ENCODE measurements around the gene TESK2. TPM values are rescaled to one million over a fixed set of nuclear protein-coding genes. Genes with fewer than 3 reads are reported as not detected.

TESK2 gene
- total and polyA plus RNA-seq, 4 donors, result 1.8 to 8.7 (median 3.6) TPM

DNA sequence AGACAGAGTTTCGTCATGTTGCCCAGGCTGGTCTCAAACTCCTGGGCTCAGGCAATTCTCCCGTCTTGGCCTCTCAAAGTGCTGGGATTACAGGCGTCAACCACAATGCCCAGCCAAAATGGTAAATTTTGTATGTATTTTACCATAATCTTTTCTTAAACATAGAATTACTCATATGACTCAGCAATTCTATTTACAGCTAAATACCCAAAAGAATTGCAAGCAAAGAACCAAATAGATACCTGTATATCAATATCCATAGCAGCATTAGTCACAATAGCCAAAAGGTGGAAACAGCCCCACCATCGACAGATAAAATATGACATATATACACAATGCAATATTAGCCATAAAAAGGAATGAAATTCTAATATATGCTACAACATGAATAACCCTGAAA, 36.5 kb downstream of the TESK2 start:
- no peak for DNase-seq
- 95 to 98% methylated on average over 4 of the region's 4 CpGs for WGBS, 2 donors
- no peak for ATAC-seq (ENCODE audit: insufficient read depth, low FRiP score)
- Histone ChIP-seq H3K27me3 (ENCODE audit: control insufficient read depth in 3 of 3, insufficient read depth in 3 of 3, low read length in 2 of 3) (no peaks in the 10 kb centered on the region), H3K9me3 (ENCODE audit: control insufficient read depth in 4 of 4, insufficient read depth in 3 of 4, low read length in 3 of 4) (no peaks in the 10 kb centered on the region), H3K9ac (ENCODE audit: insufficient read depth in 1 of 2, low read length in 2 of 2) (no peak overlapping the region), H3K27ac (ENCODE audit: low read depth in 1 of 2, low read length in 1 of 2) (no peak overlapping the region), H3K4me1 (ENCODE audit: control insufficient read depth in 5 of 5, insufficient read depth in 5 of 5, low read length in 5 of 5) (no peaks in the 10 kb centered on the region), H3K4me3 (no peak overlapping the region), H3K36me3 (ENCODE audit: control insufficient read depth in 4 of 4, insufficient read depth in 4 of 4, low read length in 4 of 4) (peaks cover 0 to 2% (median 0%) of the 10 kb centered on the region in 4 donors)
- TF ChIP-seq CTCF (IDR thresholded peaks at IDR 0.05; ENCODE audit: control extremely low read depth, extremely low read depth), result no peak

DNA sequence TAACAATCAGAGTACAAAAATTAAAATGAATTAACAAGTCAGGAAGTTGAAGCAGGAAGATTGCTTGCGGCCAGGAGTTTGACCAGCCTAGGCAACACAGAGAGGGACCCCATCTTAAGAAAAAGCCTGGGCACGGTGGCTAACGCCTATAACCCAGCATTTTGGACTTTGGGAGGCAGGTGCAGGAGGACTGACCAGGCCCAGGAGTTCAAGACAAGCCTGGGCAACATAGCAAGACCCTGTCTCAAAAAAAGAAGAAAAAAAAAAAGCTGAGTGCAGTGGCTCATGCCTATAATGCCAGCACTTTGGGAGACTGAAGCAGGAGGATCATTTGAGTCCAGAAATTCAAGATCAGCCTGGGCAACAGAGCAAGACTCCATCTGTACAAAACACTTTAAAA, 38.5 kb downstream of the TESK2 start:
- Histone ChIP-seq H3K9me3 (ENCODE audit: control insufficient read depth in 4 of 4, insufficient read depth in 3 of 4, low read length in 3 of 4) (no peaks in the 10 kb centered on the region), H3K9ac (ENCODE audit: insufficient read depth in 1 of 2, low read length in 2 of 2) (no peak overlapping the region), H3K4me1 (ENCODE audit: control insufficient read depth in 5 of 5, insufficient read depth in 5 of 5, low read length in 5 of 5) (no peaks in the 10 kb centered on the region), H3K27me3 (ENCODE audit: control insufficient read depth in 3 of 3, insufficient read depth in 3 of 3, low read length in 2 of 3) (no peaks in the 10 kb centered on the region), H3K36me3 (ENCODE audit: control insufficient read depth in 4 of 4, insufficient read depth in 4 of 4, low read length in 4 of 4) (peaks cover 0 to 2% (median 0%) of the 10 kb centered on the region in 4 donors), H3K4me3 (no peak overlapping the region), H3K27ac (ENCODE audit: low read depth in 1 of 2, low read length in 1 of 2) (no peak overlapping the region)
- DNase-seq (no peak), ATAC-seq (ENCODE audit: insufficient read depth, low FRiP score) (no peak)
- TF ChIP-seq CTCF (IDR thresholded peaks at IDR 0.05; ENCODE audit: control extremely low read depth, extremely low read depth), result no peak
- WGBS, 2 donors, result 89 to 92% methylated on average over 3 of the region's 3 CpGs

DNA sequence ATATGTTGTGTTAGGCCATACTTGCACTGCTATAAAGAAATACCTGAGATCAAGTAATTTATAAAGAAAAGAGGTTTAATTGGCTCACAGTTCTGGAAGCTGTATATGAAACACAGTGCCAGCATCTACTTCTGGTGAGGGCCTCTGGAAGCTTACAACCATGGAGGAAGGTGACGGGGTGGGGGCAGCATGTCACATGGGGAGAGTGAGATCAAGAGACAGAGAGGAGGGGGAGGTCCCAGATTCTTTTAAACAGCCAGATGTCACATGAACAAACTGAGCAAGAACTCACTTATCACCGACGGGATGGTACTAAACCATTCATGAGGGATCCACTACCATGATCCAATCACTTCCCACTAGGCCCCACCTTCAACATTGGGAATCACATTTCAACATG, 42.6 kb downstream of the TESK2 start:
- DNase-seq (no peak), ATAC-seq (ENCODE audit: insufficient read depth, low FRiP score) (no peak)
- H3K36me3 ChIP-seq (ENCODE audit: control insufficient read depth in 4 of 4, insufficient read depth in 4 of 4, low read length in 4 of 4), result no peaks in the 10 kb centered on the region
- H3K4me1 ChIP-seq (ENCODE audit: control insufficient read depth in 5 of 5, insufficient read depth in 5 of 5, low read length in 5 of 5), result no peaks in the 10 kb centered on the region
- H3K9ac ChIP-seq (ENCODE audit: insufficient read depth in 1 of 2, low read length in 2 of 2), result no peak overlapping the region
- no peak for TF ChIP-seq CTCF (IDR thresholded peaks at IDR 0.05; ENCODE audit: control extremely low read depth, extremely low read depth)
- no peak overlapping the region for H3K4me3 ChIP-seq
- no peak overlapping the region for H3K27ac ChIP-seq (ENCODE audit: low read depth in 1 of 2, low read length in 1 of 2)
- no peaks in the 10 kb centered on the region for H3K27me3 ChIP-seq (ENCODE audit: control insufficient read depth in 3 of 3, insufficient read depth in 3 of 3, low read length in 2 of 3)
- H3K9me3 ChIP-seq (ENCODE audit: control insufficient read depth in 4 of 4, insufficient read depth in 3 of 4, low read length in 3 of 4), result no peaks in the 10 kb centered on the region
- WGBS, 2 donors, result 97 to 98% methylated on average over 3 of the region's 3 CpGs

GRCh38 chr1:45446950-45447672, 43.9 kb downstream of the TESK2 start:
- no peaks in the 10 kb centered on the region for H3K4me1 ChIP-seq (ENCODE audit: control insufficient read depth in 5 of 5, insufficient read depth in 5 of 5, low read length in 5 of 5)
- H3K4me3 ChIP-seq, result no peak overlapping the region
- ATAC-seq (ENCODE audit: insufficient read depth, low FRiP score) (no peak), DNase-seq (no peak)
- no peak overlapping the region for H3K27ac ChIP-seq (ENCODE audit: low read depth in 1 of 2, low read length in 1 of 2)
- H3K27me3 ChIP-seq (ENCODE audit: control insufficient read depth in 3 of 3, insufficient read depth in 3 of 3, low read length in 2 of 3), result no peaks in the 10 kb centered on the region
- WGBS, 2 donors, result 80 to 100% methylated on average over 1 of the region's 1 CpG
- no peaks in the 10 kb centered on the region for H3K36me3 ChIP-seq (ENCODE audit: control insufficient read depth in 4 of 4, insufficient read depth in 4 of 4, low read length in 4 of 4)
- H3K9ac ChIP-seq (ENCODE audit: insufficient read depth in 1 of 2, low read length in 2 of 2), result no peak overlapping the region
- no peaks in the 10 kb centered on the region for H3K9me3 ChIP-seq (ENCODE audit: control insufficient read depth in 4 of 4, insufficient read depth in 3 of 4, low read length in 3 of 4)
- no peak for TF ChIP-seq CTCF (IDR thresholded peaks at IDR 0.05; ENCODE audit: control extremely low read depth, extremely low read depth)

Measured in lung (tissue), 12 donors.